ENCODE data around the gene C3orf18. TPM values are rescaled to one million over a fixed set of nuclear protein-coding genes. Genes with fewer than 3 reads are reported as not detected.

Gene C3orf18
- total and polyA plus RNA-seq, 11 donors = 25.4 to 56.8 (median 35.8) TPM

DNA sequence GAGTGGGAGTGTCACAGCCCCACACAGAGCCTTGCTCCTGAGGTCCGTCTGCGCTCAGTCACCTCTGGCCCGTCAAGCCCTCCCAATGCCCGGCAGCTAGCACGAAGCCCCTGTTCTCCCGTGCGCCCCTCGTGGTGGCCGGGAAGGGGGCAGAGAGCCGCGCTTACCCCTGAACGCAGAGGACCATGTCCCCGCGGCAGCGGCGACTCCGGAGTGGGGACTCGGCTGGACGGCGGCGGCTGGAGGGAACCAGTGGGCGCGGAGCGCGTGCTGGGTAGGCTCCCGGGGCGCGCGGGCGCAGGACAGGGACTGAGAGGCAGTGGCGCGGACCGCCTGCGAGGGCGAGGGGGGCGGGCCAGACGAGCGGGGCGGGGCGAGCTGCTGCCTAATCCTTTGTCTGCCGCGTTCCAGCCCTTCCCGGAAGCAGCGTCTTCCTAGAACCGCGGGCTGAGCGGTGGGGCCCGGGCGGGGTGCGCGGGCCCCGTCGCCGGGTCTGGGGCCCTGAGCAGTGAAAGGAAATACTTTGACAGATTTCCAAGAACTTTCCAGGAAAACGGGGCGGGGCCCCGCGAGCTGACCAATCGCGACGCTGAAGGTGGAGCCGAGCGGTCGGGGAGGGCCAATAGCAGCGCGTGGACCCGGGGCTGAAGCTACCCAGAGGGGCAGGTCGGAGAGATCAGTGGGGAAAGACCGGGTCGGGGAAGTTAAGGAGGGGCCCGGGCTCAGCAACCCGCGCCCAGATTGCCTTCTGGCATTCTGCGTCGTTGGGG is 44.1 kb upstream of the C3orf18 start, which contains the start of gene CISH:
Gene CISH, minus strand, starts transcription at position 311 of the 770 bp plus-strand sequence. Its CDS starts 124 bp downstream, at position 187.
- intact Hi-C loops (cut with DNase I) = loop anchor here in 8 of 10 donors (1.0 to 10.0 kb wide), 12 partner anchors 39 to 1073 kb away; partner anchors contain the start of genes ZMYND10 (in 2 of the 8), CYB561D2 (in 1 of the 8), HEMK1 (in 1 of the 8) and NPRL2 (in 1 of the 8)

GRCh38 chr3:50610992-50611463 is 43.5 kb upstream of the C3orf18 start:
- H3K4me1 ChIP-seq = peaks cover 5 to 81% (median 65%) of the 10 kb centered on the region in 12 donors
- intact Hi-C loops (cut with DNase I) = loop anchor here in 6 of 10 donors (5.0 to 10.0 kb wide), 10 partner anchors 94 to 1074 kb away; partner anchors contain the start of genes ZMYND10 (in 2 of the 6), CYB561D2 (in 1 of the 6), NPRL2 (in 1 of the 6) and TMEM115 (in 1 of the 6)
- peak overlapping the region; percentile 77 to 100 (median 92) for H3K27ac ChIP-seq
- 7 to 32% (median 10%) methylated on average over 4 to 10 of the region's 10 CpGs for WGBS, 4 donors
- H3K9me3 ChIP-seq = no peaks in the 10 kb centered on the region
- DNase-seq (peak in 1 of 5 donors; percentile 61), ATAC-seq (peak in 1 of 4 donors; percentile 0)
- TF ChIP-seq CTCF (IDR thresholded peaks at IDR 0.05) = no peak
- TF ChIP-seq POLR2A (IDR thresholded peaks at IDR 0.05) = no peak
- H3K36me3 ChIP-seq = peaks cover 0 to 40% (median 23%) of the 10 kb centered on the region in 9 donors
- H3K27me3 ChIP-seq = no peaks in the 10 kb centered on the region
- peak overlapping the region; percentile 56 to 95 (median 80) for H3K4me3 ChIP-seq

More for the DNA sequence above, 44.1 kb upstream of the C3orf18 start, which contains the start of gene CISH:
- Histone ChIP-seq H3K27ac (peak within 1 kb of the TSS; percentile 77 to 100 (median 92)), H3K4me3 (peak within 1 kb of the TSS; percentile 56 to 95 (median 80)), H3K9me3 (no peaks in the 10 kb centered on the region), H3K4me1 (peaks cover 5 to 81% (median 63%) of the 10 kb centered on the region in 12 donors), H3K36me3 (peaks cover 0 to 34% (median 17%) of the 10 kb centered on the region in 9 donors), H3K27me3 (no peaks in the 10 kb centered on the region)
- ATAC-seq = peak; percentile 80 to 86 (median 82)
- 0 to 1% (median 1%) methylated on average over 47 to 75 of the region's 75 CpGs for WGBS, 4 donors
- peak; percentile 96 to 98 (median 97) for DNase-seq
- peak; percentile 21 to 56 for TF ChIP-seq POLR2A (IDR thresholded peaks at IDR 0.05)
- TF ChIP-seq CTCF (IDR thresholded peaks at IDR 0.05) = peak; percentile 7 to 59 (median 34)

GRCh38 chr3:50610181-50610971 is 42.8 kb upstream of the C3orf18 start:
- 61 to 68% (median 66%) methylated on average over 6 of the region's 6 CpGs for WGBS, 4 donors
- peaks cover 0 to 46% (median 23%) of the 10 kb centered on the region in 9 donors for H3K36me3 ChIP-seq
- H3K27me3 ChIP-seq = no peaks in the 10 kb centered on the region
- DNase-seq (peak in 3 of 5 donors; percentile 36 to 60 (median 39)), ATAC-seq (no peak)
- TF ChIP-seq CTCF (IDR thresholded peaks at IDR 0.05) = no peak
- TF ChIP-seq POLR2A (IDR thresholded peaks at IDR 0.05) = no peak
- H3K4me1 ChIP-seq = peaks cover 5 to 82% (median 70%) of the 10 kb centered on the region in 12 donors
- intact Hi-C loops (cut with DNase I) = loop anchor here in 6 of 10 donors (5.0 to 10.0 kb wide), 10 partner anchors 93 to 1074 kb away; partner anchors contain the start of genes ZMYND10 (in 2 of the 6), CYB561D2 (in 1 of the 6), NPRL2 (in 1 of the 6) and TMEM115 (in 1 of the 6)
- H3K4me3 ChIP-seq = peak overlapping the region; percentile 56 to 95 (median 80)
- peak overlapping the region in 11 of 12 donors; percentile 77 to 100 (median 93) for H3K27ac ChIP-seq
- H3K9me3 ChIP-seq = no peaks in the 10 kb centered on the region

Measured in heart left ventricle (tissue), 16 donors.